OCI-LY1 (cell line): Measurements from ENCODE around the gene EMILIN1.
A peak's percentile ranks its signal among the peaks of the same experiment; 100 is the strongest.

ENCODE experiments used
- H2AFZ ChIP-seq: fragments of 200-600 bp; sonication (generic), shearing (Covaris generic); 2 replicates; pipeline ENCODE4 v1.6.0; 2014; ENCODE audit warnings: antibody characterized with exemption, mild to moderate bottlenecking, low read length
- H3F3A ChIP-seq: fragments of 200-600 bp; sonication (generic), shearing (Covaris generic); 2 replicates; pipeline ENCODE4 v1.6.0; 2014; ENCODE audit warnings: mild to moderate bottlenecking, antibody characterized with exemption, low read length, moderate library complexity; ENCODE audit not compliant: insufficient read depth
- H3K27ac ChIP-seq: fragments of 200-600 bp; sonication (generic); 2 replicates; pipeline ENCODE4 v1.5.1; 2014; ENCODE audit warnings: low read length, mixed run types, mild to moderate bottlenecking, low read depth; ENCODE audit not compliant: poor library complexity, severe bottlenecking
- H3K27me3 ChIP-seq: fragments of 200-600 bp; sonication (generic); 2 replicates; pipeline ENCODE4 v1.6.0; 2014; ENCODE audit warnings: antibody characterized with exemption, mild to moderate bottlenecking, low read length, moderate library complexity; ENCODE audit not compliant: insufficient read depth
- H3K36me3 ChIP-seq: fragments of 200-600 bp; sonication (generic); 2 replicates; pipeline ENCODE4 v1.6.1; 2014; ENCODE audit warnings: mild to moderate bottlenecking, antibody characterized with exemption, low read length, moderate library complexity, mixed read lengths; ENCODE audit not compliant: insufficient read depth
- H3K4me1 ChIP-seq: fragments of 200-600 bp; sonication (generic); 2 replicates; pipeline ENCODE4 v1.5.1; 2014; ENCODE audit warnings: mild to moderate bottlenecking, low read length, moderate library complexity; ENCODE audit not compliant: insufficient read depth, severe bottlenecking
- H3K4me2 ChIP-seq: fragments of 200-600 bp; sonication (generic), shearing (Covaris generic); 2 replicates; pipeline ENCODE4 v1.6.1; 2014; ENCODE audit warnings: low read length
- H3K4me3 ChIP-seq: fragments of 200-600 bp; sonication (generic); 2 replicates; pipeline ENCODE4 v1.5.1; 2014; ENCODE audit warnings: low read length, low read depth, mild to moderate bottlenecking, mixed read lengths; ENCODE audit not compliant: poor library complexity, severe bottlenecking
- H3K79me2 ChIP-seq: fragments of 200-600 bp; shearing (Covaris generic); 2 replicates; pipeline ENCODE4 v1.6.1; 2016; ENCODE audit warnings: mixed run types, low read length, mixed read lengths; ENCODE audit not compliant: insufficient read depth
- H3K9ac ChIP-seq: fragments of 200-600 bp; sonication (generic), shearing (Covaris generic); 2 replicates; pipeline ENCODE4 v1.6.1; 2014; ENCODE audit warnings: mild to moderate bottlenecking, low read length, mixed read lengths
- H3K9me2 ChIP-seq: fragments of 200-600 bp; sonication (generic), shearing (Covaris generic); 2 replicates; pipeline ENCODE4 v1.6.1; 2014; ENCODE audit warnings: low read depth, mild to moderate bottlenecking, low read length, mixed read lengths
- H3K9me3 ChIP-seq: fragments of 200-600 bp; shearing (Covaris generic); 2 replicates; pipeline ENCODE4 v1.6.1; 2014; ENCODE audit warnings: low read length, mixed read lengths
- H4K20me1 ChIP-seq: fragments of 200-600 bp; sonication (generic), shearing (Covaris generic); 2 replicates; pipeline ENCODE4 v1.6.0; 2016; ENCODE audit warnings: mild to moderate bottlenecking, low read length; ENCODE audit not compliant: insufficient read depth
- CTCF ChIP-seq: fragments of 200-600 bp; sonication (generic), shearing (Covaris generic); IDR thresholded peaks from 2 replicates; pipeline ENCODE4 v1.5.1; 2017; ENCODE audit warnings: mild to moderate bottlenecking, antibody characterized with exemption, low read length, moderate library complexity, mixed read lengths
- EZH2 ChIP-seq: fragments of 200-600 bp; sonication (generic), shearing (Covaris generic); IDR thresholded peaks from 2 replicates; pipeline ENCODE4 v1.8.0; 2017; ENCODE audit warnings: borderline replicate concordance, mixed run types, mild to moderate bottlenecking, antibody characterized with exemption, low read length, moderate library complexity, mixed read lengths

EMILIN1 gene

GRCh38 chr2:27040282-27040681, 38.1 kb upstream of the EMILIN1 start:
- no peak overlapping the region for H3K4me2 ChIP-seq
- H3K9ac ChIP-seq = no peak overlapping the region
- no peaks in the 10 kb centered on the region for H3K27me3 ChIP-seq
- no peaks in the 10 kb centered on the region for H3K9me2 ChIP-seq
- TF ChIP-seq CTCF (no peak), EZH2 (no peak)
- H3F3A ChIP-seq = no peaks in the 10 kb centered on the region
- H3K9me3 ChIP-seq = no peaks in the 10 kb centered on the region
- H3K27ac ChIP-seq = no peak overlapping the region
- H4K20me1 ChIP-seq = no peaks in the 10 kb centered on the region
- no peaks in the 10 kb centered on the region for H3K79me2 ChIP-seq
- H2AFZ ChIP-seq = no peak overlapping the region
- H3K36me3 ChIP-seq = peaks cover 75% of the 10 kb centered on the region
- H3K4me1 ChIP-seq = peaks cover 12% of the 10 kb centered on the region
- H3K4me3 ChIP-seq = no peak overlapping the region

- no peaks in the 10 kb centered on the region for H3F3A ChIP-seq
- no peaks in the 10 kb centered on the region for H3K79me2 ChIP-seq
- H2AFZ ChIP-seq = no peak overlapping the region
- peaks cover 60% of the 10 kb centered on the region for H3K36me3 ChIP-seq
- H3K9me3 ChIP-seq = no peaks in the 10 kb centered on the region
- no peak overlapping the region for H3K4me2 ChIP-seq
- H3K27me3 ChIP-seq = no peaks in the 10 kb centered on the region
- no peak overlapping the region for H3K4me3 ChIP-seq
- H4K20me1 ChIP-seq = no peaks in the 10 kb centered on the region
- peaks cover 12% of the 10 kb centered on the region for H3K4me1 ChIP-seq
- TF ChIP-seq EZH2 (no peak), CTCF (no peak)
- H3K27ac ChIP-seq = peak overlapping the region; percentile 45
- no peak overlapping the region for H3K9ac ChIP-seq
- H3K9me2 ChIP-seq = no peaks in the 10 kb centered on the region
Observed at GRCh38 chr2:27041752-27042151, 36.7 kb upstream of the EMILIN1 start.

- Histone ChIP-seq H3K4me2 (no peak overlapping the region), H3K4me1 (peaks cover 12% of the 10 kb centered on the region), H3K9ac (no peak overlapping the region), H4K20me1 (no peaks in the 10 kb centered on the region), H2AFZ (no peak overlapping the region), H3F3A (no peaks in the 10 kb centered on the region), H3K9me3 (no peaks in the 10 kb centered on the region), H3K4me3 (no peak overlapping the region), H3K79me2 (no peaks in the 10 kb centered on the region), H3K27me3 (no peaks in the 10 kb centered on the region), H3K9me2 (no peaks in the 10 kb centered on the region), H3K36me3 (peaks cover 55% of the 10 kb centered on the region), H3K27ac (peak overlapping the region; percentile 45)
- TF ChIP-seq CTCF (no peak), EZH2 (no peak)
Observed at GRCh38 chr2:27042159-27042661, 36.2 kb upstream of the EMILIN1 start.
